ENCODE measurements around the gene IGFL3.
"Not testable (repeated sequence)": the region's sequence is repeated elsewhere in the genome, so short reads cannot be mapped to it uniquely, and the experiment has no call there.

The IGFL3 gene

DNA sequence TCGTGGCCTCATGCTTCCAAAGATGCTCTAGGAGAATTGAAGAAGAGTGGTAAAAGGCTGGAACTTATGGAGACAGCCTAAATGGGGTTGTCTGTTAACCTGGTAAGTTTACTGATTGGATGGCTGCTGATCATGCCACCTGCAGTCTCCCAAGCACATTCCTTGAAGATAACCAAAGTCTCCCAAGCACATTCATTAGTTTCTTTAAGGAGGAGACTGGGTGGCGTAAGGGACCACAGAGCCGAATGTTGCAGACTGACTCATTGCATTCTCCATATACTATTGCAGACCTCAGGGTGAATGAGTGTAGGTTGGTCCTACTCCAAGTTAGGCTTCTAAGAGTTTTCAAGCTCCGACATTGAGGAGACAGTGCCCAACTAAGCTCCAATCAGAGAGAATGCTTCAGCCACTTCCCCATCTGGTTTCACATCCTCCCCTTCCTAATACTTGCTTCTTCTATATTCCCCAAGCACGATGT is at the start of gene IGFL3:
Gene IGFL3 (minus strand): TSS at position 51 of the 478 bp plus-strand sequence. CDS start 39 bp downstream, at position 12.
- no peak for DNase-seq

GRCh38 chr19:46173886-46174480 is 49.5 kb upstream of the IGFL3 start:
- no peak for DNase-seq

DNA sequence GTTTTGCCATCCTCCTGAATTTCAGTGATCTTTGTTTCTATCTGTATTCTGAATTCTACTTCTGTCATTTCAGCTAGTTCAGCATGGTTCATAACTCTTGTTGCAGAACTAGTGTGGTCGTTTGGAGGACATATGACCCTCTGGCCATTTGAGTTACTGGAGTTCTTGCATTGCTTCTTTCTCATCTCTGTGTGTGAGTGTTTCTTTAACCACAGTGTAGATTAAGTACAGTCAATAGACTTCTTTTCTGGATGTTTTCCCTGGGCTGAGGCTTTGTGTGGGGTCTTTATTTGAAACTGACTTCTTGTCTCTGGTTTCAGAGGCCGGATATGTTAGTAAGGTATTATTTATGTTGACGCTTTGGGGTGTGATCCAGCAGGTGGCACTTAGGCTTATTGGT is 38.2 kb upstream of the IGFL3 start:
- no peak for DNase-seq

- DNase-seq = not testable (repeated sequence)
Measured at GRCh38 chr19:46161642-46162257, 37.3 kb upstream of the IGFL3 start.

DNA sequence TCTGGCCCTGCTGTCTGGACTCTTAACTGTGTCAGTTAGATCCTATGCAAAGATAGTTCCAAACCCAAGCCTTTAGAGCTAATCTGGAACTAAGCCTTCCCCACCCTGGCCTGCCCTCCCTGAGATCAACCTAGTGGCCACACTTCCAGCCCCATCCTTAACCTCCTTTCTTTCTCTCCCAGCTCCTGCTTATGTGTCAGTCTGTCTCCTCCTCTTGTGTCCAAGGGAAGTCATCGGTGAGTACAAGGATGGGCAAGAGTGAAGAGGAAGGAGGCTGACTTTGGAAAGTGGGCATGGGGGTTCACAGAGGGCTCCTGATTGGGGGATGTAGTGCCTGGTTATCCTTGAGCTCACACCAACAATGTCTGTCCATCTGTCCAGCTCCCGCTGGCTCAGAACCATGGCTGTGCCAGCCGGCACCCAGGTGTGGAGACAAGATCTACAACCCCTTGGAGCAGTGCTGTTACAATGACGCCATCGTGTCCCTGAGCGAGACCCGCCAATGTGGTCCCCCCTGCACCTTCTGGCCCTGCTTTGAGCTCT is 35.8 kb upstream of the IGFL3 start:
- no peak for DNase-seq

GRCh38 chr19:46159418-46160232 is 35.1 kb upstream of the IGFL3 start:
- no peak for DNase-seq

DNA sequence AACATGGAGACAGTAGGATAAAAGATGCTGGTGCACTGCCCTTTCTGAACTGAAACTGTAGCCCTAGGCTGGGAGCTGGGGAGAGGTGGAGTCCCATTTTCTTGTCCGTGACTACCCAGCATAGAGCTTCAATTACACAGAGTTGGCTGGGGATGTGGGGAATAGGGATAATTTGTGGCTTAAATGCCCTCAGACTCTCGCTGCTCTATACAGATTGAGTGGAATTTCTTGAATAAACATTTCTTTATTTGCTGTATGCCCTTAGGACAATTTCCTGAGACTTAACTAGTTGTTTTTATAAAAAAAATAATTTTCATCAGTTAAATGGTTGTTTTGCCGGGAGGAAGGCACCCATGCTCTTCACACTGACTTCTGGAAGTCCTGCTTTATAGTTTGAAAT is 30.7 kb upstream of the IGFL3 start:
- DNase-seq = no peak

- no peak for DNase-seq
Measured at GRCh38 chr19:46150606-46151005, 26.1 kb upstream of the IGFL3 start.

GRCh38 chr19:46147791-46148288 is 23.4 kb upstream of the IGFL3 start, which contains the start of gene IGFL2:
IGFL2 (plus strand) TSS chr19:46148238; CDS start chr19:46148279, 41 bp downstream.
- DNase-seq = no peak

- DNase-seq = no peak
Measured at GRCh38 chr19:46147166-46147740, 22.8 kb upstream of the IGFL3 start.

GRCh38 chr19:46144756-46145155 is 20.3 kb upstream of the IGFL3 start:
- DNase-seq = no peak

- no peak for DNase-seq
Measured at GRCh38 chr19:46142294-46142693, 17.8 kb upstream of the IGFL3 start.

DNA sequence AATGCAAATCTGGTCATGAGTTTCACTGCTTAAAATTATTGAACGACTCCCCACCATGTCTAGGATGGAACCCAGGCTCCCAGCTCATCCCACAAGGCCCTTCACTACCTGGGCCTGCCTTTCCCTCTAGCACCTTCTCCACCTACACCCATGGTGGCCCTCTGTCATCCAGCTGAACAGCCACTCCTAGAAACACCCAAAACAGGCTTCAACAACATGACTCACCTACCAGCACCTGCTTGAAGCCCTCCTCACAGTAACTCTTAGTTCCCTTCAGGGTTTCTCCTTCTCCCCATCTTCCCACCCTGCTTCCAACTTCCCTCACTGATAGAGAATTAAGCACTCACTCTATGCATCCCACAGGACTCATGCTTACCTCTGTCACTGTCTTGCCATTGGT is 16.9 kb upstream of the IGFL3 start:
- no peak for DNase-seq

DNA sequence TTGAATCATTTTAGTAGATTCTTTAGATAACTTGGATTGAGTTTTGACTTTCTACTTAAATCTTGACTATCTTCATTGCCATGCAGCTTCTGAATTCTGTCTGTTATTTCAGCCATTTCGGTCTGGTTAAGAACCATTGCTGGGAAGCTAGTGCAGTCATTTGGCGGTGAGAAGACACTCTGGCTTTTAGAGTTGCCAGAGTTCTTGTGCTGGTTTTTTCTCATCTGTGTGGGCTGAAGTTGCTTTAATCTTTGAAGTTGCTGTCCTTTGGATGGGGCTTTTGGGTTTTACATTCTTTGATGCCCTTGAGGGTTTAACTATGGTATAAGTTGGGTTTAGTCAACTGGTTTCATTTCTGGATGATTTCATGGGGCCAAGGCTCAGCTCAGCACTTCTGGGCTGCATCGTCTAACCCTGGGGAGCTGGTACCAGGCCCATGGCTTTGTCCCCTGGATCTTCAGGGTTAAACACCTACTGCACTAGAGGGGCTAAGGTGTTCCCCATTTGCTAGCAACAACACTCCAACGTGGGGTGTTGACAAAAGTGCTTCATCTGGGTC is 13.5 kb upstream of the IGFL3 start:
- no peak for DNase-seq

DNA sequence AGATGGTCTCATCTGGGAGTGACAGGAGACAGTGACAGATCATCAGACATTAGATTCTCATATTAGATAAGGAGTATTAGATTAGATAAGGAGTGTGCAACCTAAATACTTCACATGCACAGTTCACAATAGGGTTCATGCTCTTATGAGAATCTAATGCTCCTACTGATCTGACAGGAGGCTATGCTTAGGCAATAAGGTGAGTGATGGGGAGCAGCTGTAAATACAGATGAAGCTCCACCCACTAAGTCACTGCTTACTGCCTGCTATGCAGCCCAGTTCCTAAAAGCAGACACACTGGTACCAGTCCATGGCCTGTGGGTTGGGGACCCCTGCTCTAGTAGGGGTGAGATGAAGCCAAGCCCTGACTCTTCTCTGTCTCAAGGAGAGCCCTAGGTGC is 10.0 kb upstream of the IGFL3 start:
- DNase-seq = no peak

DNA sequence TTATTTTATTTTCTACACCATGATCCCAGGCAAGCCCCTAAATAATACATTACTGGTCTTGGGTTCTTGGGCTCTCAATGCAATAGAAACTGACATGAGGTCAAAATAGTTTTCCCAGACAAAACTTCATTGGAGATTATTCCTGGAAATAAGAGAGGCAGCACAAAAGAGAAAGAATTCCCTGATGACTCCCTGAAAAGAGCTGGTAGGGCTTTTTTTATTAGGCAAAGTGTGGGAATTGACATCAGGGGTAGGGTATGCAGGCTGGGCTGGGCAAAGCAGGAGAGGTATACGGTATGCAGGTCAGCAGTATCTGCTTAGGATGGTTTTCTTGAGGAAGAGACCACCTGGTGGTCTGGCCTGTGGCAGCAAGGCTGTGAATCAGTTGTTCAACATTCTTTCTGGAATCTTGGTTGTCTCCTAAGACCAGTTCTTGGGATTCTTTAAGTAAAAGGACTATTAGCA is 9.3 kb upstream of the IGFL3 start:
- DNase-seq = no peak

- DNase-seq = no peak
Measured at GRCh38 chr19:46133101-46133627, 8.7 kb upstream of the IGFL3 start.

GRCh38 chr19:46132508-46133100 is 8.1 kb upstream of the IGFL3 start:
- no peak for DNase-seq

DNA sequence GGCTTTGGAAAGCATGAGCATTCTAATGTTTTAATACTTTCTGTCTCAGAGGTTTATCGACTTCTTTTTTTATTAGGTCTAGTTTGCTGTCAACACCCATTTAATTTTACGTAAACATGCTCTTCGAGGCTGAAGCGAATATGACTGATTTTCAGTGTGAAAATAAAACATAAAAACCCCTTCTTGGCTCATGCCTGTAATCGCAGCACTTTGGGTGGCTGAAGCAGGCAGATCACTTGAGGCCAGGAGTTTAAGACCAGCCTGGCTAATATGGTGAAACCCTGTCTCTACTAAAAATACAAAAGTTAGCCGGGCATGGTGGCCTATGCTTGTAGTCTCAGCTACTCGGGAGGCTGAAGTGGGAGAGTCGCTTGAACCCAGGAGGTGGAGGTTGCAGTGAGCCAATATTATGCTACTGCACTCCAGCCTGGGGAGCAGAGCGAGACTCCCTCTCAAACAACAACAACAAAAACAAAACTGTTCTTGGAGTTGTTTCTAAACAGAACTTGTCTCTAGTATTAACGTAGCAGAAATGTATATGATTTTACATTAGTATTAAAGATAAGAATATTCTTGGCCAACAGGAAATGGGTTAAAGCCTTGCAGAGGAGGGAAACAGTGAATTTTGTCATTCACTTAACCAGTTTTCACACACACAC is 7.1 kb upstream of the IGFL3 start:
- DNase-seq = no peak

DNA sequence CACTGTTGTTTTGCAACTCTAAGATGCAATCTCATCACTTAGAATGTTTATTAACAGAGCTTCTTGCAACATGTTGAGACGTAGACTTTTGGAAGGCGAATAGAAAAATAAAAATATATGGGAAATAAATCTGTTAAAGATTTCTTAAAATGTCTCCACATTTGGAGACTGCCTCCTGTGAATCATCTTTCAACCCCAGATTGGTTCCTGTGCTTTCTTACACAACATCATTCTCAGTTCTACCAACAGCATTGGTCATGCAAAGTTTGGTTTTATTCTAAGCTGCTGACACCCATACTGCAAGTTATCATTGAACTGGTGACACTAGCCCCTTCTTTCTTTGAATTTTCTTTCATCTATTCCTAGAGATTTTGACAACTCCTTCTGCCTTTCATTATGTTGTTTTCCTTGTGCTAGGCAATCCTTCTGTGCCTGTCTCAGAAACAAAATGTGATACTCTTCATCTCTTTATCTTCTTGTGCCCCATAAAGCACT is 1.6 kb upstream of the IGFL3 start:
- DNase-seq = no peak

DNA sequence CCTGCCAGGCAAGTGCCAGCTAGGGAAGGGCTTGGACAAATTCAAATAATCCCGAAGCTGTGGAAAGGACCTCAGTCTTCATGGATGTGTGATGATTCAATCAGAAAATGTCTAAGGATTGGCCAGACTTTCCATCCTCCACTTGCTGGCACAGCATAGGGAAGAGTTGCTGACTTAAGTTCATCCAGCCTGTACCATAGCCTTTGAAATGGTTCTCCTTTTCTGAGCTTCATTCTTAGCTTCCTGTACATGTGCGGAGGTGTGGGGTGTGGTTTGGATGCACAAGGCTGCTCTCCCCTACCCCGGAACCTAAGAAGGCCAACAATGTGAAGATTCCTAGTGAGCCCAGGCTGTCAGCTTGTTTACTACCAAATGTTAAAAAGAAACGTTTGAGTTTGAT is 959 bp upstream of the IGFL3 start:
- no peak for DNase-seq
